ENCODE data around the gene CPSF4.

Gene CPSF4

GRCh38 chr7:99449326-99449725, 10.6 kb downstream of the CPSF4 start:
- no peak for DNase-seq

DNA sequence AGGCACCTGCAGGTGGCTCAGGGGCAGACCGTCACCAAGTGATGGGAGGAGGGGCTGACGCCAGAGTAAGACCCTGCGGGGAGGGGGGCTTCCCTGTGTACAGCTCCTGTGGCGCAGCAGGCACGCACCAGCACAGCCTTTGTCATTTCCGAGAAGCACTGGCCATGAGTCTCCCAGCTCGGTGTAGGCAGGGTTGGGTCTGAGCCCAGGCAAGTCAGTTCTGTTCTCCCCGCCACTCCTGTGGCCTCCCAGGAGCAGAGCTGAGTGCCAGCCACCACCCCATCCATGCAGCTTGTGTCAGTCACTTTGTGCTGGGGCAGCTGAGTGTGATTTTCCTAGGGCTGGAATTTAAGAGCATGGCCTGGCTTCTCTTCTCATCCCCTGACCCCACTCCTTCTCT, 13.2 kb downstream of the CPSF4 start:
- DNase-seq, result no peak

GRCh38 chr7:99452541-99452940, 13.8 kb downstream of the CPSF4 start:
- no peak for DNase-seq

DNA sequence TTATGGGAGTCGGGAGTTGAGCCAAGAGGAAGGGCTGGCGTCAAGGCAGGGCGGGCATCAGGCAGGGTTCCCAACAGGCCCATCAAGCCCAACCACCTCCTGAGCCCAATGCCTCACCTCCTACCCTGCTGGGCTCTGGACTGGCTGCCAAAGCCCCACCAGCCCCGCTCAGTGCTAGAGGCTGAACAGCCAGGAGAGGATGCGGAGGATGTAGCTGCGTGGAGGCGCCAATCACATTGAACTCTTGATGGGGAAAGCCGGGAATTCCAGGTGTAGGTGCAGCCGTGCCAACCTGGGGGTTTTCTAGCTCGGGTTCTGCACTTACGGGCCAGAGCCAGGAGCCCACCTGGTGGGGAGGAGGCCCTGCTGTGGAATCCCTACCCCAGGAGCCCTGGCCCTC, 14.4 kb downstream of the CPSF4 start:
- DNase-seq, result no peak

- DNase-seq, result no peak
Observed at GRCh38 chr7:99455874-99456273, 17.1 kb downstream of the CPSF4 start.

DNA sequence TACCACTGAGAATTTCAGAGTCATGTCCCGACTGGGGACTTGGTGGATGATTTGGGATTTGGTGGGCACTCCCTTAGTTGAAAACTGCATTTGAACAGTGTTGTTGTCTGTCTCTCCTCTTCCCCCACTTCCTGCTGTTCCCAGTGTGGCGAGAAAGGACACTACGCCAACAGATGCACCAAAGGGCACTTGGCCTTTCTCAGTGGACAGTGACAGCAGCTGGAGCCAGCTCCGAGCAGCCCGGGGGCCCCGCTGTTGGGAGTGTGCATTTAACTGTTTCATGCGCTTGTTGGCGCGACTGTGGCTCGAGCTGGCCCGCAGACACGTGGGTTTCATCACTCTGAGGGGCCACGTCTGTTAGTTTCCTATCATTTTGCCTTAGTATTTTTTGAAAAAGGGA, 17.5 kb downstream of the CPSF4 start:
- DNase-seq, result no peak

GRCh38 chr7:99457050-99457649, 18.4 kb downstream of the CPSF4 start:
- DNase-seq, result no peak

GRCh38 chr7:99457650-99458493, 19.1 kb downstream of the CPSF4 start:
- DNase-seq, result no peak

- DNase-seq, result no peak
Observed at GRCh38 chr7:99459087-99459486, 20.3 kb downstream of the CPSF4 start.

DNA sequence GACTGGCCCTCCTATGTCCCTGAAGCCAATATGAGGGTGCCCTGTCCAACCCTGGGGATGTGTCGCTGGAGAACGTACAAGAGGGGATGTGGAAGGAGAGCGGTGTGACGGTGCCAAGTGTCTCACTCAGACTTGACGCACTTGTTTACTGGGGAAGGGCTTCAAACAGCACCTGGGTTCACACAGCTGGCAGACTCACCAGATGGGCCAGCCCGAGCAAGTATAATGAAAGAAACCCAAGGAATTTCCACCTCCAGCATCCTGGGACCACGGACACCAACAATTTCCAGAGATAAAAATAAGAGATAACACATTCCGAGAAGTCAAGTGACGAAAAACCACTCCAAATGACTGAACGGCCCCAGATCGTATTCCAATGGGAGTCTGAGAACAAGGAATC, 21.9 kb downstream of the CPSF4 start:
- DNase-seq, result no peak

DNA sequence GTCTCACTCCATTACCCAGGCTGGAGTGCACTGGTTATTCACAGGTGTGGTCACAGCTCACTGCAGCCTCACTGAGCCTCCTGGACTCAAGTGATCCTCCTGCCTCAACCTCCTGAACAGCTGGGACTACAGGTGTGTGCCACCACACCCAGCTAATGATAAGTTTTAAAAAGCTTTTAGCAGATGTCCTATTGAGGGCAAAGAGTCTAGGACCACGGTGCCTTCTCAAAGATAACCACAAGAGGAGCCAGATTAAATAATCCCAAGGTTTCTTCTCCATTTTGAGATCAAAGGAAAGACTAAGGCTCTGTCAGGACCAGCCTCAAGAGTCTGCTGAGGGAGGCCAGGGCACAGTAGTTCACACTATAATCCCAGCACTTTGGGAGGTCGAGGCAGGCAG, 22.5 kb downstream of the CPSF4 start:
- no peak for DNase-seq

- no peak for DNase-seq
Observed at GRCh38 chr7:99465421-99465768, 26.7 kb downstream of the CPSF4 start.

GRCh38 chr7:99468336-99468918, 29.7 kb downstream of the CPSF4 start:
- no peak for DNase-seq

GRCh38 chr7:99469381-99470065, 30.8 kb downstream of the CPSF4 start:
- DNase-seq, result no peak

GRCh38 chr7:99472561-99473314, 34.0 kb downstream of the CPSF4 start, which contains the start of gene ZNF789:
TSS of gene ZNF789 (plus strand) at chr7:99472890. CDS start at chr7:99476457, 3,567 bp downstream.
- peak; percentile 96 for DNase-seq

GRCh38 chr7:99473315-99473596, 34.5 kb downstream of the CPSF4 start:
- no peak for DNase-seq

DNA sequence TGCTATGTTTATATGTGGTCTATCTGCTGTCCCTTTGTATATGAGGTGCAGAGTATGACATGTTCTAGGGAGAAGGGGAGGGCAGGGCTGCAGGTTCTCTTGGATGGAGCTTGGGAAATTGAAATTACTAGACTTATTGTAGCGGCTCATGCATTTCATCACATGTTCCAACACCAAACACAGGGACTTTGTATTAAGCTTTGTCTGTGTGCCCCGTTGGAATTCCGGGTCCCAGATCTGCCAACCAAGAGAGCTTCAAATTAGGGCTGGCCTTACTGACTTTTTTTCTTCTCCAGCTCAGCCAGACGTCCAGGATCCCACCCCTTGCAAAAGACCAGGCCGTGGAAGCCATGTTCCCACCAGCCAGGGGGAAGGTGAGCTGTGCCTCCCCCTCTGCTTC, 37.4 kb downstream of the CPSF4 start:
- DNase-seq, result no peak

DNA sequence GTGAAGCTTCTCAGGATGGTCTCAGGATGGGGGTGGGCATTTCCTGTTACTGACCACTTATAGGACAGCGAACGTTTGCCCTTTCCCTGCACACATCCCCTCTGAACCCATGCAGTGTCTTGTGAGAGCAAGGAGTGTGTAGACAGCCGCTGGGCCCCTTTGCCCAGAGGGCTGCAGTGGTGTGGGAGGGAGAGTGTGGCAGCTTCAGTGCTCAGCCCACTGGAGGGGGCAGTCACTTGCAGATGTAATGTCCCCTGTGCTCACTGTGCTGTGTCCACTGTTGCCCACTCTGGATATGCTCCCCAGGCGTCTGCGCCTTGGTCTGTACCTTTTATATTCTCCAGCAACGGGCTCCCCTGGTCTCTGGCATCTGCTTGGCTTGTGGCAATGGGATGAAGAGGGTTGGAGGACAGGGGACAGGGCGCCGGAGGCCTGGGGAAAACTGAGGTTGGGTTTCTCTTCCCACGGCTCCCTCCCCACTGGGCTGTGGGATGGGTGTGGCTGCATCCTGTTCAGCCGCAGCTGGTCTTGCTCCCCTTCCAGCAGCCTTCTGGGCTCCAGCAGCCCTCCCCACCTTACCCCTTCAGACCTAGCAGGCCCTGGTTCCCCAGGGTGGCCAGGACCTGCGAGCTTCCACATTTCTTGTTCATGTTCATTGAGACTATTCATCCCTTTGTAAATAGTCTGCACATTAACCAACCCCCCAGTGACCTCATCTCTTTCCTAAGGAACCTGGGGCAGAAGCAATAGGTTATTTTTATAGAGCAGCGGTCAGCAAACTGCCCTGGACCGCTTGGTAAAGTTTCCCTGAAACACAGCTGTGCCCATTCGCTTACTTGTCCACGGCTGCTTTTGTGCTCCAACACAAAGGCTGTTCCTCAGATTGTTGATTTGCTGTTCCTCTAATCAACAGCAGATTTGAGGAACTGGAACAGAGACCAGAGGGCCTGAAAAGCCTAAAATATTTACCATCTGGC, 40.0 kb downstream of the CPSF4 start:
- DNase-seq, result no peak

GRCh38 chr7:99485094-99485493, 46.4 kb downstream of the CPSF4 start:
- DNase-seq, result no peak

- DNase-seq, result no peak
Observed at GRCh38 chr7:99489235-99489634, 50.5 kb downstream of the CPSF4 start.

DNA sequence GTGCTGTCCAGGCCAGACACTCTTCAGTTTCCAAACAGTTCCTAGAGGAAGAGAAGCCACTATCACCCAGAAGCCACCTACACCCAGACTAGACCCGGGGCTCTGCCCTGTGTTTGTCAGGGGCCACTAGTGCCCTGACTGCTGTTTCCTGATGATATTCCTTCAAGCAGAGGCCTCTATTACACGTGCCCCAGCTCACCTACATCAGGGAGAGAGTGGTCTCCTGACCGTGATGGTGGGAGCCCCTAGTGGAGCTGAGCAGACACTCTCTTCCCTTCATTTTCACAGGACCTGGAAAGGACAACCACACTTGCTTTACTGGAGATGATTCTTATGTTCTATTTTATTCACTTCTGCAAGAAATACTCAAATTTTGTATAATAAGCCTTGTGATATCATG, 52.1 kb downstream of the CPSF4 start:
- DNase-seq, result no peak

- DNase-seq, result no peak
Observed at GRCh38 chr7:99493823-99494222, 55.1 kb downstream of the CPSF4 start.
